ENCODE data around the gene KCTD16.

The KCTD16 gene

GRCh38 chr5:144414202-144415029 lies 243.7 kb downstream of the KCTD16 start:
- DNase-seq, result no peak

- no peak for DNase-seq
Measured at GRCh38 chr5:144416196-144416595, 245.5 kb downstream of the KCTD16 start.

GRCh38 chr5:144418719-144419118 lies 248.0 kb downstream of the KCTD16 start:
- DNase-seq, result no peak

GRCh38 chr5:144421411-144421810 lies 250.7 kb downstream of the KCTD16 start:
- DNase-seq, result no peak

- no peak for DNase-seq
Measured at GRCh38 chr5:144422018-144422727, 251.5 kb downstream of the KCTD16 start.

- DNase-seq, result no peak
Measured at GRCh38 chr5:144427866-144428265, 257.2 kb downstream of the KCTD16 start.

GRCh38 chr5:144428326-144428725 lies 257.7 kb downstream of the KCTD16 start:
- no peak for DNase-seq

GRCh38 chr5:144429405-144429804 lies 258.7 kb downstream of the KCTD16 start:
- DNase-seq, result no peak

- no peak for DNase-seq
Measured at GRCh38 chr5:144429905-144430304, 259.2 kb downstream of the KCTD16 start.

- DNase-seq, result no peak
Measured at GRCh38 chr5:144433140-144433822, 262.6 kb downstream of the KCTD16 start.

GRCh38 chr5:144433893-144434292 lies 263.2 kb downstream of the KCTD16 start:
- DNase-seq, result no peak

GRCh38 chr5:144436007-144436406 lies 265.3 kb downstream of the KCTD16 start:
- no peak for DNase-seq

GRCh38 chr5:144438237-144438636 lies 267.6 kb downstream of the KCTD16 start:
- DNase-seq, result no peak

GRCh38 chr5:144448457-144448856 lies 277.8 kb downstream of the KCTD16 start:
- no peak for DNase-seq

- no peak for DNase-seq
Measured at GRCh38 chr5:144451187-144451973, 280.7 kb downstream of the KCTD16 start.

GRCh38 chr5:144453753-144454152 lies 283.1 kb downstream of the KCTD16 start:
- no peak for DNase-seq

GRCh38 chr5:144457160-144457559 lies 286.5 kb downstream of the KCTD16 start:
- no peak for DNase-seq

- DNase-seq, result no peak
Measured at GRCh38 chr5:144458216-144458615, 287.5 kb downstream of the KCTD16 start.

- DNase-seq, result no peak
Measured at GRCh38 chr5:144460600-144460999, 289.9 kb downstream of the KCTD16 start.

GRCh38 chr5:144462577-144462976 lies 291.9 kb downstream of the KCTD16 start:
- DNase-seq, result no peak

GRCh38 chr5:144463481-144464223 lies 293.0 kb downstream of the KCTD16 start:
- no peak for DNase-seq

- no peak for DNase-seq
Measured at GRCh38 chr5:144464306-144464705, 293.6 kb downstream of the KCTD16 start.

Measured in activated naive CD4-positive, alpha-beta T cell treated with anti-CD3 and anti-CD28 coated beads, Interleukin-2, amount 50 U/mL, for 16 hours (primary cell).